GM10248 (cell line): ENCODE data around the gene GPATCH3.

Experiments
- CTCF ChIA-PET: fragments of 300-600 bp; sonication (Branson Sonifier 250); formaldehyde crosslinking; extraction: SDS; loops from one replicate; lab custom pipeline; 2021; ENCODE audit warnings: antibody characterized with exemption; lab: Yijun Ruan, JAX
- POLR2A ChIA-PET: fragments of 350-650 bp; sonication (Branson Sonifier 250); formaldehyde crosslinking; extraction: SDS; loops from one replicate; lab custom pipeline; 2020; ENCODE audit warnings: antibody characterized with exemption; lab: Yijun Ruan, JAX
- DNase-seq: peaks from one replicate; pipeline ENCODE4 v3.0.0; 2012; ENCODE audit errors: extremely low spot score
- CTCF ChIP-seq: IDR thresholded peaks from 2 replicates; pipeline ENCODE4 v1.5.1; 2012; ENCODE audit warnings: mild to moderate bottlenecking, low read depth; ENCODE audit errors: extremely low read depth, missing control alignments, control extremely low read depth

GPATCH3 gene

GRCh38 chr1:26910343-26911160 is 10.3 kb upstream of the GPATCH3 start:
- CTCF ChIA-PET = no interaction called here
- DNase-seq = no peak
- TF ChIP-seq CTCF = no peak
- POLR2A ChIA-PET = no interaction called here

GRCh38 chr1:26909951-26910342 is 9.7 kb upstream of the GPATCH3 start:
- CTCF ChIA-PET = no interaction called here

GRCh38 chr1:26907071-26907917 is 7.0 kb upstream of the GPATCH3 start:
- ChIA-PET POLR2A (no interaction called here), CTCF (interaction anchor here (2.0 kb wide), 2 partner anchors 11 to 14 kb away, joined by 6 read pairs; partner anchors contain the start of gene NUDC)
- TF ChIP-seq CTCF = no peak
- no peak for DNase-seq

More at GRCh38 chr1:26909951-26910342, 9.7 kb upstream of the GPATCH3 start:
- no peak for TF ChIP-seq CTCF
- POLR2A ChIA-PET = no interaction called here
- no peak for DNase-seq

- ChIA-PET CTCF (interaction anchor here (2.3 to 4.2 kb wide), 3 partner anchors 13 to 299 kb away, joined by 5 to 33 read pairs (median 8); partner anchors contain the start of gene GPN2), POLR2A (interaction anchor here (0.6 to 2.6 kb wide), 6 partner anchors 11 to 291 kb away, joined by 3 to 9 read pairs (median 6); partner anchors contain the start of genes GPN2 and NUDC)
- no peak for TF ChIP-seq CTCF
- no peak for DNase-seq
These were observed 696 bp upstream of the GPATCH3 start for GRCh38 chr1:26900815-26901511.

GRCh38 chr1:26897351-26897750 is 2.9 kb downstream of the GPATCH3 start:
- TF ChIP-seq CTCF = no peak
- ChIA-PET CTCF (interaction anchor here (1.1 to 4.2 kb wide), 3 partner anchors 9 to 306 kb away, joined by 3 to 33 read pairs (median 5); partner anchors contain the start of gene GPN2), POLR2A (interaction anchor here (0.6 kb wide), 2 partner anchors 16 to 131 kb away, joined by 3 read pairs; no protein-coding TSS in a partner anchor)
- DNase-seq = no peak
